Tibial artery (tissue), 4 donors: Measurements from ENCODE around the gene ZNF831.

Experiments
- DNase-seq, 2 donors: peaks; one replicate each; pipeline ENCODE4 v3.0.0-alpha.2; 2019
- H3K27ac ChIP-seq, 2 donors: fragments of 200-600 bp; sonication (generic) in 1 of 2; 1 replicate in 1 of 2; 2 replicates in 1 of 2; pipeline ENCODE4 v1.5.1; 2018 to 2019; ENCODE audit warnings: mild to moderate bottlenecking in 1 of 2
- H3K27me3 ChIP-seq, 2 donors: fragments of 200-600 bp; sonication (generic) in 1 of 2; one replicate each; pipeline versions ENCODE4 v1.5.1 to v1.6.0; 2016 to 2019
- H3K36me3 ChIP-seq, 3 donors: fragments of 200-600 bp; sonication (generic) in 2 of 3; one replicate each; pipeline ENCODE4 v1.5.1; 2016 to 2019; ENCODE audit warnings: mild to moderate bottlenecking in 2 of 3
- H3K4me1 ChIP-seq, 4 donors: fragments of 200-600 bp; sonication (generic) in 2 of 4; 1 replicate in 3 of 4; 2 replicates in 1 of 4; pipeline ENCODE4 v1.5.1; 2016 to 2019
- H3K4me3 ChIP-seq, 2 donors: fragments of 200-600 bp; sonication (generic) in 1 of 2; 1 replicate in 1 of 2; 2 replicates in 1 of 2; pipeline ENCODE4 v1.5.1; 2018 to 2019; ENCODE audit warnings: mild to moderate bottlenecking in 2 of 2
- H3K9me3 ChIP-seq, 3 donors: fragments of 200-600 bp; sonication (generic) in 1 of 3; one replicate each; pipeline ENCODE4 v1.5.1; 2016 to 2019
- intact Hi-C: fragments of 100-400 bp; cut with DNase I; formaldehyde crosslinking; loops from one replicate; pipeline ENCODE4 v1.15.0; 2023; ENCODE audit warnings: low total_unique reads
- TF ChIP-seq, protein P1 (sequence below), 2 experiments: fragments of 200-600 bp in 1 of 2; fragments of 450-650 bp in 1 of 2; IDR thresholded peaks; one replicate each; pipeline ENCODE4 v1.5.1; 2017 to 2019; ENCODE audit warnings: antibody characterized with exemption in 2 of 2, mild to moderate bottlenecking in 1 of 2, moderate library complexity in 1 of 2

Gene ZNF831

DNA sequence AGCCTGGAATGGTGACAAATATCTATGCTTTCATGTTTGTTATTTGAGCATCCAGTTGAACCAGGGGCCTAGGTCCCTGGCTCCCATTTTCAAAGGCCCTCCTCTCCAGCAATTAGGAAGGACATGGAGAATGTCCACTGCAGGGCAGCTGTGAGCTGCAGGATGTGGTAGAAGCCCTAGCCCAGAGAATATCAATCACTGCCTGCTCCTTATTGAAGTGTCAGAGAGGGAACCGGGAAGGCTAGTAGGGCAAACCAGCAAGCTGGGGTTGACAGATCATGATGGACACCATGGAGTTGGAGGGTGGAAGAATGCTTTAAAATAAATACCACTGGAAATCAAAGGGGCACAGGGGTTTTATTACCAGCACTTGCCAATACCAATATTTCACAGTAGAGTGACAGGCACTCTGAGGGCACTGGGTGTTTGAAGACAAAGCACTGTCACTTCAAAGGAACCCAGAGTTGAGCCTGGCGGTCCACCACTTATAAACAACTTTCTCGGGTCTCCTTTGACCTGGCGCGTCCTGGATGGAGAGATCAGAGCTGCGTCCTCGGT, 47.7 kb downstream of the ZNF831 start:
- H3K36me3 ChIP-seq = no peaks in the 10 kb centered on the region
- no peaks in the 10 kb centered on the region for H3K4me1 ChIP-seq
- intact Hi-C loops = no loop called here
- no peak overlapping the region for H3K4me3 ChIP-seq
- DNase-seq = no peak
- no peak overlapping the region for H3K27ac ChIP-seq
- TF ChIP-seq, protein P1, sequence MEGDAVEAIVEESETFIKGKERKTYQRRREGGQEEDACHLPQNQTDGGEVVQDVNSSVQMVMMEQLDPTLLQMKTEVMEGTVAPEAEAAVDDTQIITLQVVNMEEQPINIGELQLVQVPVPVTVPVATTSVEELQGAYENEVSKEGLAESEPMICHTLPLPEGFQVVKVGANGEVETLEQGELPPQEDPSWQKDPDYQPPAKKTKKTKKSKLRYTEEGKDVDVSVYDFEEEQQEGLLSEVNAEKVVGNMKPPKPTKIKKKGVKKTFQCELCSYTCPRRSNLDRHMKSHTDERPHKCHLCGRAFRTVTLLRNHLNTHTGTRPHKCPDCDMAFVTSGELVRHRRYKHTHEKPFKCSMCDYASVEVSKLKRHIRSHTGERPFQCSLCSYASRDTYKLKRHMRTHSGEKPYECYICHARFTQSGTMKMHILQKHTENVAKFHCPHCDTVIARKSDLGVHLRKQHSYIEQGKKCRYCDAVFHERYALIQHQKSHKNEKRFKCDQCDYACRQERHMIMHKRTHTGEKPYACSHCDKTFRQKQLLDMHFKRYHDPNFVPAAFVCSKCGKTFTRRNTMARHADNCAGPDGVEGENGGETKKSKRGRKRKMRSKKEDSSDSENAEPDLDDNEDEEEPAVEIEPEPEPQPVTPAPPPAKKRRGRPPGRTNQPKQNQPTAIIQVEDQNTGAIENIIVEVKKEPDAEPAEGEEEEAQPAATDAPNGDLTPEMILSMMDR (IDR thresholded peaks at IDR 0.05) = no peak
- peaks cover 0 to 46% of the 10 kb centered on the region in 2 donors for H3K27me3 ChIP-seq
- H3K9me3 ChIP-seq = no peaks in the 10 kb centered on the region

DNA sequence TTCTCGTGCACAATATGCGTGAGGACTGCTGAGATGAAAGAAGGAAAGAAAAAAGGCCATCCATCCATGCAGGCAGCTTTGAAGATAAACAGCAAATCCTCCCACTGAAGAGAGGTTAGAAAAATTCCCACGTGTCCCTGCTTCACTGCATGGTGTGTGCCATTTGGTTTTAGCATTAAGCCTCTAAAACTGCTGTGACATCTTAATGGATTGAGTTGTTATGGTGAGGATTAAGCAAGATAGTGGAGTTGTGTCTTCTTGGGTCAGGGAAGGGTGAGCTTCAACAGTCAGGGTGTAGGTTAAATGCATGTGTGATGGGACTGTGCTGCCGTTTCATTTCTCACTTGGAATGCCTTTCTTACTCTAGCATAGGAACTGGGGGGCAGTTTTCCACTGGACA, 50.5 kb downstream of the ZNF831 start:
- DNase-seq = no peak
- Histone ChIP-seq H3K9me3 (no peaks in the 10 kb centered on the region), H3K27me3 (peaks cover 0 to 23% of the 10 kb centered on the region in 2 donors), H3K4me3 (no peak overlapping the region), H3K4me1 (no peaks in the 10 kb centered on the region), H3K36me3 (no peaks in the 10 kb centered on the region), H3K27ac (no peak overlapping the region)
- TF ChIP-seq, protein P1 (IDR thresholded peaks at IDR 0.05) = no peak
- intact Hi-C loops = no loop called here

DNA sequence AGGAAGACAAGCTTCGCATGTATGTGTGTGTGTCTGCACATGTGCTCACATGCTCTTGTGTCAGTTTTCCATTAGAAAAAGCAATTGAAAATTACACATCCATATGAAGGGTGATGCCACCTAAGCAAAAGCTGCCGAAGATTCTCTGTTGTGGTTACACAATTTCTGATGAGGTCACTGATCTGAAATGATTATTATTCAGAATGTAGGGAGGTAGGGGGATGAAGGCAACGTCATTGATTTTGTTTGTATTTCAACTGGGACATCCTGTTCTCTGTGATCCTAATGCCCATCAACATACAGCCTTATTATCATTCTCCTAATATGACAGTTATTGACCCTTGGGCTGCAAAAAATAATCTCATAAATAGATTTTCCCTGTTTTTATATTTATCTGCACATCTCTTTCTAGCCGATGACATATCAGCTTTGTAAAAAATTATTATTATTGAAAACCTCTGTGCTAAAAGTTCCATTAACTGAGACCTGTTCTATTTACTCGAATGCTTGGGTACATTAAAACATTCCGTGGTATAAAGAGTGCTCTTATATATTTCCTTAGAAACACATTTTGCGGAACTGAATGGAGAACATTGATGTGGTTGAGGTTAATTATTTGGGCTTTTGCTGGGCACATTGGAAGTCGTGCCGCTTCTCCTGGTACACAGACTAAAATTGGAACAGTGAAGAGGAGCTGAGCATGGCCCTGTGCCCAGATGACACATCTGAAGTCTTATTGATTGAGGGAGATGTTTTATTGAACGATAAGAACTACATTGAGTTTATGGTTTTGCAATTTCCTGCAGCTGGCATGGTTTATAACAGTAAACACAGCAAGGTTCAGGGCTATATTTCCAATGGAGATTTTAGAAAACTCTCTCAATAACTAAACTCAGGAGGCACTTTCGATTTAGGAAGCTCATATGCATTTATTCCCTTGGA, 51.3 kb downstream of the ZNF831 start:
- Histone ChIP-seq H3K27ac (no peak overlapping the region), H3K27me3 (peaks cover 0 to 21% of the 10 kb centered on the region in 2 donors), H3K4me3 (no peak overlapping the region), H3K4me1 (no peaks in the 10 kb centered on the region), H3K9me3 (no peaks in the 10 kb centered on the region), H3K36me3 (no peaks in the 10 kb centered on the region)
- intact Hi-C loops = no loop called here
- DNase-seq = no peak
- TF ChIP-seq, protein P1 (IDR thresholded peaks at IDR 0.05) = no peak

DNA sequence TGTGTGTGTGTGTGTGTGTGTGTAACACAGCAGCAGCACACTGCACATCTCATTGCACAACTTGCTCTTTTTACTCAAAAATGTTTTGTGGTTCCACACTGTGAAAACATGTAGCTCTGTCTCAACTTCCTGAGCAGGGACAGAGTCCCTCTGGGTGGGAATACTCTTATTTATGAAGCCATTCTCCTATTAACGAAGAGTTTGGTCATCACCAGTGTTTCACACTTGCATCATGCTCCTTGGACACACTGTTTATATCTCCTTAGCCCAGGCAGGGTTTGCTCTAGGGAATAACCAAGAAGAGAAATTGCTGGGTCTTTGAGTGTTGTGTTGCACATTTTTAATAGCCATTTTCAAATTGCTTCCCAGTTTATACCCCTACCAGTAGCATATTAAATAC, 53.6 kb downstream of the ZNF831 start:
- Histone ChIP-seq H3K36me3 (no peaks in the 10 kb centered on the region), H3K4me3 (no peak overlapping the region), H3K9me3 (no peaks in the 10 kb centered on the region), H3K4me1 (peaks cover 0 to 13% (median 7%) of the 10 kb centered on the region in 4 donors), H3K27me3 (peaks cover 0 to 21% of the 10 kb centered on the region in 2 donors), H3K27ac (no peak overlapping the region)
- no peak for DNase-seq
- intact Hi-C loops = no loop called here
- TF ChIP-seq, protein P1 (IDR thresholded peaks at IDR 0.05) = no peak

DNA sequence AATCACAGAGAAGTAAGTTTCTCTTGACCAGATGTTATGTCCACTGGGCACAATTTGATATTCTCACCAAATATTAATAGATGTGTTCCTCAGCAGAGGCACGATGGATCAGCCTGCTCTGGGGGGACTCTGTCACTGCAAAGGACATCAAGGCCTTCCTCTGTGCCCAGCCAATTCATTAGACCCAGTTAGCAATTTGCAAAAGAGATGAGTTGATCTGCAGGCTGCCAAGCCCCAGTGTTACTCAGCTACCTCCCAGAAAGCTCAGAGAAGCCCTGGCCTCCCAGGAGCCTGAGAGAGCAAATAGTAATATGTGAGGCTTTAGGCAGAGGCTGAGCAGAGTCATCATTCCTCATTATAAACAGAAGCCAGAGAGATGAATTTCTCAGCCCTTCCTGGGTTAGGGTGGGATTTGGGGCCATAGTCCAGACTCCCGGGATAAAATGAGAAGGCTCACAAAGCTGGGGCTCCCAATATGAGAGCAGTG, 54.2 kb downstream of the ZNF831 start:
- intact Hi-C loops = no loop called here
- no peak overlapping the region for H3K4me3 ChIP-seq
- H3K9me3 ChIP-seq = no peaks in the 10 kb centered on the region
- TF ChIP-seq, protein P1 (IDR thresholded peaks at IDR 0.05) = no peak
- DNase-seq = no peak
- peaks cover 0 to 25% of the 10 kb centered on the region in 2 donors for H3K27me3 ChIP-seq
- no peaks in the 10 kb centered on the region for H3K36me3 ChIP-seq
- peaks cover 0 to 20% (median 11%) of the 10 kb centered on the region in 4 donors for H3K4me1 ChIP-seq
- no peak overlapping the region for H3K27ac ChIP-seq
